Loucy (cell line): Measurements from ENCODE around the gene DOC2A.

Source experiments
- H2AFZ ChIP-seq: fragments of 200-600 bp; sonication (generic); 2 replicates; pipeline ENCODE4 v1.6.0; 2016; ENCODE audit warnings: antibody characterized with exemption, mild to moderate bottlenecking, low read length, moderate library complexity
- H3F3A ChIP-seq: fragments of 200-600 bp; 2 replicates; pipeline ENCODE4 v1.6.0; 2016; ENCODE audit warnings: antibody characterized with exemption, low read depth, mild to moderate bottlenecking
- H3K27me3 ChIP-seq: fragments of 200-600 bp; sonication (generic); 2 replicates; pipeline ENCODE4 v1.6.1; 2014; ENCODE audit warnings: low read length, mild to moderate bottlenecking; ENCODE audit not compliant: insufficient read depth, poor library complexity, severe bottlenecking
- H3K36me3 ChIP-seq: fragments of 200-600 bp; sonication (generic); 2 replicates; pipeline ENCODE4 v1.6.1; 2016; ENCODE audit warnings: low read length; ENCODE audit not compliant: insufficient read depth
- H3K4me1 ChIP-seq: fragments of 200-600 bp; sonication (generic); 2 replicates; pipeline ENCODE4 v1.5.1; 2014; ENCODE audit warnings: low read length, mild to moderate bottlenecking; ENCODE audit not compliant: insufficient read depth, poor library complexity, severe bottlenecking
- H3K4me2 ChIP-seq: fragments of 200-600 bp; sonication (generic); 2 replicates; pipeline ENCODE4 v1.6.0; 2014; ENCODE audit warnings: antibody characterized with exemption, low read length, low read depth, mild to moderate bottlenecking; ENCODE audit not compliant: poor library complexity, severe bottlenecking
- H3K4me3 ChIP-seq: fragments of 200-600 bp; sonication (generic); 2 replicates; pipeline ENCODE4 v1.5.1; 2014; ENCODE audit warnings: low read length, mild to moderate bottlenecking, mixed read lengths; ENCODE audit not compliant: poor library complexity, severe bottlenecking
- H3K79me2 ChIP-seq: fragments of 200-600 bp; sonication (generic); 2 replicates; pipeline ENCODE4 v1.6.1; 2014; ENCODE audit warnings: low read length; ENCODE audit not compliant: insufficient read depth
- H3K9ac ChIP-seq: fragments of 200-600 bp; sonication (generic); 2 replicates; pipeline ENCODE4 v1.6.0; 2014; ENCODE audit warnings: mild to moderate bottlenecking, low read depth, low read length, moderate library complexity; ENCODE audit not compliant: poor library complexity, severe bottlenecking
- H3K9me2 ChIP-seq: fragments of 200-600 bp; sonication (generic); replicated peaks from 2 replicates; pipeline ENCODE4 v1.6.1; 2016; ENCODE audit warnings: low read depth, low read length, mixed read lengths
- H3K9me3 ChIP-seq: fragments of 200-600 bp; sonication (generic); 2 replicates; pipeline ENCODE4 v1.6.1; 2014; ENCODE audit warnings: mild to moderate bottlenecking, antibody characterized with exemption, low read length, low read depth; ENCODE audit not compliant: insufficient read depth
- H4K20me1 ChIP-seq: fragments of 200-600 bp; sonication (generic); 2 replicates; pipeline ENCODE4 v1.6.0; 2014; ENCODE audit warnings: antibody characterized with exemption, low read length, mild to moderate bottlenecking; ENCODE audit not compliant: insufficient read depth, poor library complexity, severe bottlenecking
- CTCF ChIP-seq: fragments of 200-600 bp; sonication (generic); conservative IDR thresholded peaks from 2 replicates; pipeline ENCODE4 v1.5.1; 2014; ENCODE audit warnings: mild to moderate bottlenecking, antibody characterized with exemption, low read length
- EZH2phosphoT487 ChIP-seq: fragments of 200-600 bp; IDR thresholded peaks from 2 replicates; pipeline ENCODE4 v1.6.1; 2018; ENCODE audit warnings: antibody characterized with exemption, mild to moderate bottlenecking, moderate library complexity, borderline replicate concordance

The DOC2A gene

DNA sequence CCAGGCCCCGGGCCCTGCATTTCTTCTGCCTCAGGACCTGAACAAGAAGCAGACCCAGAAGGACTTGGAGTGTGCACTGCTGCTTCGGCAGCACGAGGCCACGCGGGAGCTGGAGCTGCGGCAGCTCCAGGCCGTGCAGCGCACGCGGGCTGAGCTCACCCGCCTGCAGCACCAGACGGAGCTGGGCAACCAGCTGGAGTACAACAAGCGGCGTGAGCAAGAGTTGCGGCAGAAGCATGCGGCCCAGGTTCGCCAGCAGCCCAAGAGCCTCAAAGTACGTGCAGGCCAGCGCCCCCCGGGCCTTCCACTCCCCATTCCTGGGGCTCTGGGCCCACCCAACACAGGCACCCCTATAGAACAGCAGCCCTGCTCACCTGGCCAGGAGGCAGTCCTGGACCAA lies 24.6 kb downstream of the DOC2A start:
- H3K79me2 ChIP-seq: no peaks in the 10 kb centered on the region
- H3K27me3 ChIP-seq: no peaks in the 10 kb centered on the region
- H3K36me3 ChIP-seq: peaks cover 92% of the 10 kb centered on the region
- H3K4me3 ChIP-seq: no peak overlapping the region
- TF ChIP-seq EZH2phosphoT487 (no peak), CTCF (no peak)
- 0 out of 2 replicates have a peak, but pooled peaks cover 3% of the 10 kb centered on the region for H3F3A ChIP-seq
- H3K9me3 ChIP-seq: no peaks in the 10 kb centered on the region
- no peaks in the 10 kb centered on the region for H3K4me1 ChIP-seq
- no peak overlapping the region for H3K4me2 ChIP-seq
- H2AFZ ChIP-seq: no peak overlapping the region
- no peak overlapping the region for H3K9ac ChIP-seq
- no peaks in the 10 kb centered on the region for H3K9me2 ChIP-seq
- H4K20me1 ChIP-seq: no peaks in the 10 kb centered on the region

DNA sequence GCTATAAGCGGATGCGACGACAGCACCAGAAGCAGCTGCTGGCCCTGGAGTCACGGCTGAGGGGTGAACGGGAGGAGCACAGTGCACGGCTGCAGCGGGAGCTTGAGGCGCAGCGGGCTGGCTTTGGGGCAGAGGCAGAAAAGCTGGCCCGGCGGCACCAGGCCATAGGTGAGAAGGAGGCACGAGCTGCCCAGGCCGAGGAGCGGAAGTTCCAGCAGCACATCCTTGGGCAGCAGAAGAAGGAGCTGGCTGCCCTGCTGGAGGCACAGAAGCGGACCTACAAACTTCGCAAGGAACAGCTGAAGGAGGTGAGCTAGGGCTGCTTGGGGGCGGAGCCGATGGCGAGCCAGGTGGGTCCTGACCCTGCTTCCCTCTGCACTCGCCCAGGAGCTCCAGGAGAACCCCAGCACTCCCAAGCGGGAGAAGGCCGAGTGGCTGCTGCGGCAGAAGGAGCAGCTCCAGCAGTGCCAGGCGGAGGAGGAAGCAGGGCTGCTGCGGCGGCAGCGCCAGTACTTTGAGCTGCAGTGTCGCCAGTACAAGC lies 25.5 kb downstream of the DOC2A start:
- no peak for TF ChIP-seq CTCF
- TF ChIP-seq EZH2phosphoT487: no peak
- Histone ChIP-seq H3F3A (0 out of 2 replicates have a peak, but pooled peaks cover 3% of the 10 kb centered on the region), H3K4me2 (no peak overlapping the region), H3K9ac (no peak overlapping the region), H3K36me3 (peaks cover 92% of the 10 kb centered on the region), H2AFZ (no peak overlapping the region), H3K27me3 (no peaks in the 10 kb centered on the region), H3K9me3 (no peaks in the 10 kb centered on the region), H3K79me2 (no peaks in the 10 kb centered on the region), H3K9me2 (no peaks in the 10 kb centered on the region), H3K4me1 (no peaks in the 10 kb centered on the region), H4K20me1 (no peaks in the 10 kb centered on the region), H3K4me3 (no peak overlapping the region)

GRCh38 chr16:29984764-29985147 lies 26.1 kb downstream of the DOC2A start:
- 0 out of 2 replicates have a peak, but pooled peaks cover under 1% of the 10 kb centered on the region for H3F3A ChIP-seq
- H4K20me1 ChIP-seq: no peaks in the 10 kb centered on the region
- no peaks in the 10 kb centered on the region for H3K9me2 ChIP-seq
- H2AFZ ChIP-seq: no peak overlapping the region
- H3K4me1 ChIP-seq: no peaks in the 10 kb centered on the region
- TF ChIP-seq CTCF (no peak), EZH2phosphoT487 (no peak)
- H3K27me3 ChIP-seq: no peaks in the 10 kb centered on the region
- no peaks in the 10 kb centered on the region for H3K79me2 ChIP-seq
- H3K4me3 ChIP-seq: no peak overlapping the region
- no peak overlapping the region for H3K9ac ChIP-seq
- no peak overlapping the region for H3K4me2 ChIP-seq
- H3K36me3 ChIP-seq: peaks cover 92% of the 10 kb centered on the region
- no peaks in the 10 kb centered on the region for H3K9me3 ChIP-seq
